H54 (cell line): ENCODE results near the gene NELFCD.

ENCODE experiments used
- DNase-seq: peaks from one replicate; pipeline ENCODE4 v3.0.0; 2011; ENCODE audit warnings: low spot score, mixed read lengths; ENCODE audit not compliant: insufficient read length
- FAIRE-seq: peaks from 3 replicates; lab custom pipeline; 2011; peaks lifted over from hg19 to GRCh38; lab: Jason Lieb, UNC
- POLR2A ChIP-seq: IDR thresholded peaks from 2 replicates; pipeline ENCODE4 v1.6.1; 2011; ENCODE audit warnings: low read depth, mild to moderate bottlenecking, low read length

Gene NELFCD

GRCh38 chr20:58984691-58985090 lies 3.6 kb downstream of the NELFCD start:
- FAIRE-seq, result no peak
- TF ChIP-seq POLR2A, result no peak
- no peak for DNase-seq

- FAIRE-seq (no peak), DNase-seq (no peak)
- TF ChIP-seq POLR2A, result no peak
Measured at GRCh38 chr20:58985656-58986055, 4.6 kb downstream of the NELFCD start.

GRCh38 chr20:58986286-58986967 lies 5.4 kb downstream of the NELFCD start:
- no peak for TF ChIP-seq POLR2A
- DNase-seq, result no peak
- no peak for FAIRE-seq

- TF ChIP-seq POLR2A, result no peak
- DNase-seq, result no peak
- no peak for FAIRE-seq
Measured at GRCh38 chr20:58986968-58987517, 6.0 kb downstream of the NELFCD start.

GRCh38 chr20:58987790-58988564 lies 6.9 kb downstream of the NELFCD start:
- FAIRE-seq, result no peak
- no peak for TF ChIP-seq POLR2A
- DNase-seq, result no peak

- no peak for TF ChIP-seq POLR2A
- no peak for DNase-seq
- no peak for FAIRE-seq
Measured at GRCh38 chr20:58988565-58988882, 7.5 kb downstream of the NELFCD start.

GRCh38 chr20:58989196-58989595 lies 8.1 kb downstream of the NELFCD start:
- no peak for TF ChIP-seq POLR2A
- DNase-seq, result no peak

GRCh38 chr20:58990651-58991445 lies 9.8 kb downstream of the NELFCD start:
- no peak for FAIRE-seq
- TF ChIP-seq POLR2A, result no peak
- DNase-seq, result no peak

More at GRCh38 chr20:58989196-58989595, 8.1 kb downstream of the NELFCD start:
- FAIRE-seq, result no peak

GRCh38 chr20:58991715-58992114 lies 10.7 kb downstream of the NELFCD start:
- TF ChIP-seq POLR2A, result no peak
- FAIRE-seq (no peak), DNase-seq (no peak)

- no peak for FAIRE-seq
- TF ChIP-seq POLR2A, result no peak
Measured at GRCh38 chr20:58992911-58993310, 11.9 kb downstream of the NELFCD start.

GRCh38 chr20:58993332-58994248 lies 12.5 kb downstream of the NELFCD start:
- FAIRE-seq, result no peak
- no peak for DNase-seq
- no peak for TF ChIP-seq POLR2A

More at GRCh38 chr20:58992911-58993310, 11.9 kb downstream of the NELFCD start:
- DNase-seq, result no peak

- FAIRE-seq, result no peak
- no peak for TF ChIP-seq POLR2A
- no peak for DNase-seq
Measured at GRCh38 chr20:58994390-58995159, 13.5 kb downstream of the NELFCD start.
